Astrocyte (in vitro differentiated cells and primary cell): ENCODE data around the gene ALK.

Experiments
- CTCF ChIP-seq: IDR thresholded peaks from 2 replicates; pipeline ENCODE4 v1.5.1; 2011; ENCODE audit warnings: low read depth, mild to moderate bottlenecking, inconsistent platforms, low read length, moderate library complexity; ENCODE audit not compliant: insufficient read depth
- EZH2 ChIP-seq: IDR thresholded peaks from 2 replicates; pipeline ENCODE4 v1.6.1; 2012; ENCODE audit warnings: mild to moderate bottlenecking, low read length, inconsistent platforms; ENCODE audit not compliant: insufficient read depth

DNA sequence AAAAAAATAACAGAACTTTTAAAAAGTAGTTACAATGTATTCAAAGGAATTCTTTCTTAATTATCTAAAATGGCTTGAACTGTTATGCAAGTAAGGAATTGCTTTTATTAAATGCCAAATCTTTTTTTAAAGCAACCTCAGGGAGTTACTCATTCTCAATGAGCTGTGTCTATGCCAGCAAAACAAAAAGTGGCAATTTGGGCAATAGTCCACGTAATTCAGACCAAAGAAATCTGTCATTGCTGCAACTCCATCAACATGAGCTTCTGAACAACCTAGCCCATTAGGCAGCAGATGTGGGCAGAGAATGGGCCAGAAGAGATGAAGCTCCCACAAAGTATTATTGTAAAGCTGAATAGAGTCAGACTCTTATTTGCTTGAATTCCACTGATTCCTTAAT lies 118.4 kb downstream of the ALK start:
- TF ChIP-seq CTCF, result no peak
- TF ChIP-seq EZH2, result no peak
